ENCODE measurements around the gene GMEB1.
"Not testable (repeated sequence)": the region's sequence is repeated elsewhere in the genome, so short reads cannot be mapped to it uniquely, and the experiment has no call there.

Gene GMEB1

GRCh38 chr1:28744184-28744583 lies 75.6 kb downstream of the GMEB1 start:
- Histone ChIP-seq H3K27ac (no peak overlapping the region), H3K9ac (no peak overlapping the region), H3K79me2 (ENCODE audit: insufficient read depth, low read depth) (peaks cover 100% of the 10 kb centered on the region), H2AFZ (ENCODE audit: low read depth) (no peak overlapping the region), H3K4me3 (IDR thresholded peaks at IDR 0.05; ENCODE audit: insufficient read depth, low read depth, low read length) (no peak overlapping the region), H3K4me2 (no peak overlapping the region), H3K27me3 (ENCODE audit: insufficient read depth, low read depth) (no peaks in the 10 kb centered on the region), H4K20me1 (ENCODE audit: insufficient read depth) (peaks cover 32% of the 10 kb centered on the region), H3K4me1 (ENCODE audit: low read depth, poor library complexity, severe bottlenecking) (peaks cover 68% of the 10 kb centered on the region), H3K36me3 (ENCODE audit: insufficient read depth) (peaks cover 23% of the 10 kb centered on the region; the same call in 1 of the 2 replicates)
- TF ChIP-seq, protein P1, sequence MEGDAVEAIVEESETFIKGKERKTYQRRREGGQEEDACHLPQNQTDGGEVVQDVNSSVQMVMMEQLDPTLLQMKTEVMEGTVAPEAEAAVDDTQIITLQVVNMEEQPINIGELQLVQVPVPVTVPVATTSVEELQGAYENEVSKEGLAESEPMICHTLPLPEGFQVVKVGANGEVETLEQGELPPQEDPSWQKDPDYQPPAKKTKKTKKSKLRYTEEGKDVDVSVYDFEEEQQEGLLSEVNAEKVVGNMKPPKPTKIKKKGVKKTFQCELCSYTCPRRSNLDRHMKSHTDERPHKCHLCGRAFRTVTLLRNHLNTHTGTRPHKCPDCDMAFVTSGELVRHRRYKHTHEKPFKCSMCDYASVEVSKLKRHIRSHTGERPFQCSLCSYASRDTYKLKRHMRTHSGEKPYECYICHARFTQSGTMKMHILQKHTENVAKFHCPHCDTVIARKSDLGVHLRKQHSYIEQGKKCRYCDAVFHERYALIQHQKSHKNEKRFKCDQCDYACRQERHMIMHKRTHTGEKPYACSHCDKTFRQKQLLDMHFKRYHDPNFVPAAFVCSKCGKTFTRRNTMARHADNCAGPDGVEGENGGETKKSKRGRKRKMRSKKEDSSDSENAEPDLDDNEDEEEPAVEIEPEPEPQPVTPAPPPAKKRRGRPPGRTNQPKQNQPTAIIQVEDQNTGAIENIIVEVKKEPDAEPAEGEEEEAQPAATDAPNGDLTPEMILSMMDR (conservative IDR thresholded peaks at IDR 0.05; ENCODE audit: low read depth, low read length) = no peak

- H3K9ac ChIP-seq = no peak overlapping the region
- no peaks in the 10 kb centered on the region for H3K27me3 ChIP-seq (ENCODE audit: insufficient read depth, low read depth)
- H3K4me1 ChIP-seq (ENCODE audit: low read depth, poor library complexity, severe bottlenecking) = peaks cover 66% of the 10 kb centered on the region
- H4K20me1 ChIP-seq (ENCODE audit: insufficient read depth) = peaks cover 36% of the 10 kb centered on the region
- TF ChIP-seq, protein P1 (conservative IDR thresholded peaks at IDR 0.05; ENCODE audit: low read depth, low read length) = no peak
- no peak overlapping the region for H3K4me3 ChIP-seq (IDR thresholded peaks at IDR 0.05; ENCODE audit: insufficient read depth, low read depth, low read length)
- H3K36me3 ChIP-seq (ENCODE audit: insufficient read depth) = peaks cover 15% of the 10 kb centered on the region; the same call in 1 of the 2 replicates
- peaks cover 100% of the 10 kb centered on the region for H3K79me2 ChIP-seq (ENCODE audit: insufficient read depth, low read depth)
- H3K4me2 ChIP-seq = no peak overlapping the region
- H3K27ac ChIP-seq = no peak overlapping the region
- H2AFZ ChIP-seq (ENCODE audit: low read depth) = no peak overlapping the region
These were observed 77.1 kb downstream of the GMEB1 start for GRCh38 chr1:28745653-28746173.

DNA sequence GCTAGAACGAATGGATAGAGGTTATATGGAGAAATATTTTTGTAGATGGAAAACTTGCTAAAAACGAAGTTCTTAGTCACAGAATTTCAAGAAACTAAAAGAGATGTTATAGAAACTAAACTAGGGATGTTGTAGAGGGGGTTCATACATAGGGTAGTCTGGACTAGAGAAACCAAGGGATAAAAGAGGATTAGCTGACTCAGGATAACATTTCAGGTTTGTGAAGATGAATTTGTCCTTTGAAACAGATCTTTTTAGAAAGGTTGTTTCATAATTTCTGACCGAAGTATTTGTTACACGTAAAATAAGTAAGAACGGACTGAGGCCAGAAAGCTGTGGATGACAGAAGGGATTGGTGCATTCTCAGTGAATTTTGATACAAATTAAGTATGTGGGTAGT lies 81.7 kb downstream of the GMEB1 start:
- H3K79me2 ChIP-seq (ENCODE audit: insufficient read depth, low read depth) = peaks cover 100% of the 10 kb centered on the region
- H3K4me1 ChIP-seq (ENCODE audit: low read depth, poor library complexity, severe bottlenecking) = peaks cover 30% of the 10 kb centered on the region
- H3K4me3 ChIP-seq (IDR thresholded peaks at IDR 0.05; ENCODE audit: insufficient read depth, low read depth, low read length) = no peak overlapping the region
- peaks cover 7% of the 10 kb centered on the region; the same call in 1 of the 2 replicates for H3K36me3 ChIP-seq (ENCODE audit: insufficient read depth)
- H2AFZ ChIP-seq (ENCODE audit: low read depth) = no peak overlapping the region
- no peak overlapping the region for H3K4me2 ChIP-seq
- no peaks in the 10 kb centered on the region for H3K27me3 ChIP-seq (ENCODE audit: insufficient read depth, low read depth)
- peaks cover 57% of the 10 kb centered on the region for H4K20me1 ChIP-seq (ENCODE audit: insufficient read depth)
- TF ChIP-seq, protein P1 (conservative IDR thresholded peaks at IDR 0.05; ENCODE audit: low read depth, low read length) = no peak
- no peak overlapping the region for H3K27ac ChIP-seq
- H3K9ac ChIP-seq = no peak overlapping the region

- H3K4me1 ChIP-seq (ENCODE audit: low read depth, poor library complexity, severe bottlenecking) = peaks cover 29% of the 10 kb centered on the region
- H4K20me1 ChIP-seq (ENCODE audit: insufficient read depth) = peaks cover 59% of the 10 kb centered on the region
- H3K27me3 ChIP-seq (ENCODE audit: insufficient read depth, low read depth); H3K36me3 ChIP-seq (ENCODE audit: insufficient read depth); H3K4me2 ChIP-seq; H2AFZ ChIP-seq (ENCODE audit: low read depth); H3K9ac ChIP-seq; H3K4me3 ChIP-seq (IDR thresholded peaks at IDR 0.05; ENCODE audit: insufficient read depth, low read depth, low read length); H3K27ac ChIP-seq: not testable (repeated sequence)
- peaks cover 100% of the 10 kb centered on the region for H3K79me2 ChIP-seq (ENCODE audit: insufficient read depth, low read depth)
These were observed 82.2 kb downstream of the GMEB1 start for GRCh38 chr1:28750771-28751294.

DNA sequence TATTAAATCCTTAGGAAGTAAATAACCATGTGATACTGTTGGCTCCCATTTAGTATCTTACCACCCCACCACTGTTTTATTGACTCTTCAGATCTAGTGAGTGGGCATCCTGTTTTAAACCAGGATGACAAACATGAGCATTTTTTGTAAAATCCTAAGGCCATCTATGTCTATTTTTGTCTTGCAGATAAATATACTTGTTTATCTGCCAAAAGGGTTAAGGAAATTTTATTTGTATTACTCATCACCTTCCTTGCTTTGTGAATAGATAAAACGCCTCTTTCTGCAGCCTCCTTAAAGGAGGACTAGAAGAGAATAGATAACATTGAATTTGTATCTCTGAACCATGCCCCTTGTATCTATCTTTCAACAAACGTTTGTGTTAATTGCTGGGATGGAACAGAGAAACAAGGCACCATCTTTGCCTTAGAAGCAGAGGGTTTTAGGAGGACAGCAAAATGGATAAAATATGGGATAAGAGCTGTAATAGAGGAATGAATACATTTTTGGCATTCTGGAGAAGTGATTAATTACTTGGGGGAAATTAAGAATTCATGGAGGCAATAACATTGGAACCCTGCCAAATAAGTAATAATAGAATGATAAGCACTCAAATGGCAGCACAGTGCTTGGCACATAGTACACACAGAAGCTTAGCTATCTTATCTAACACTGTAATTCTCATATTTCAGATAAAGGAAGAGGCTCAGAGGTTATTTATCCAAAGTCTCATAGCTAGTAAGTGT lies 82.9 kb downstream of the GMEB1 start:
- no peak overlapping the region for H3K4me3 ChIP-seq (IDR thresholded peaks at IDR 0.05; ENCODE audit: insufficient read depth, low read depth, low read length)
- H3K4me1 ChIP-seq (ENCODE audit: low read depth, poor library complexity, severe bottlenecking) = peaks cover 23% of the 10 kb centered on the region
- no peak overlapping the region for H3K27ac ChIP-seq
- peaks cover 63% of the 10 kb centered on the region for H4K20me1 ChIP-seq (ENCODE audit: insufficient read depth)
- TF ChIP-seq, protein P1 (conservative IDR thresholded peaks at IDR 0.05; ENCODE audit: low read depth, low read length) = no peak
- no peak overlapping the region for H2AFZ ChIP-seq (ENCODE audit: low read depth)
- H3K9ac ChIP-seq = no peak overlapping the region
- no peak overlapping the region for H3K4me2 ChIP-seq
- no peaks in the 10 kb centered on the region for H3K27me3 ChIP-seq (ENCODE audit: insufficient read depth, low read depth)
- 0 out of 2 replicates have a peak, but pooled peaks cover 7% of the 10 kb centered on the region for H3K36me3 ChIP-seq (ENCODE audit: insufficient read depth)
- H3K79me2 ChIP-seq (ENCODE audit: insufficient read depth, low read depth) = peaks cover 100% of the 10 kb centered on the region
